MG63 (cell line): Measurements from ENCODE around the gene RBM4. TPM values are rescaled to one million over a fixed set of nuclear protein-coding genes. Genes with fewer than 3 reads are reported as not detected.

Experiments used
- DNase-seq: peaks from one replicate; pipeline ENCODE4 v3.0.0-alpha.2; 2020
- H3K27me3 ChIP-seq: fragments of 250-450 bp; sonication (Bioruptor Pico); 2 replicates; pipeline ENCODE4 v1.5.1; 2020; ENCODE audit warnings: mild to moderate bottlenecking, moderate library complexity
- H3K36me3 ChIP-seq: fragments of 250-450 bp; sonication (Bioruptor Pico); 2 replicates; pipeline ENCODE4 v1.5.1; 2020; ENCODE audit warnings: mild to moderate bottlenecking, moderate library complexity
- H3K4me3 ChIP-seq: fragments of 250-450 bp; sonication (Bioruptor Pico); 2 replicates; pipeline ENCODE4 v1.5.1; 2020; ENCODE audit warnings: mild to moderate bottlenecking, moderate library complexity
- H3K9me3 ChIP-seq: fragments of 250-450 bp; sonication (Bioruptor Pico); 2 replicates; pipeline ENCODE4 v1.5.1; 2020; ENCODE audit warnings: mild to moderate bottlenecking, moderate library complexity
- total RNA-seq: library from RNA; depleted of rRNA; stranded (reverse); fragments of >200 nt; shearing (Covaris generic); gene quantifications from 2 replicates; pipeline ENCODE4 v1.2.3, GENCODE V29; 2014; ENCODE audit warnings: low replicate concordance; rRNA removed

The RBM4 gene
- total RNA-seq, 1 experiment from 2014 or later = 213 TPM

GRCh38 chr11:66689661-66690590, 51.4 kb downstream of the RBM4 start:
- H3K27me3 ChIP-seq = no peaks in the 10 kb centered on the region
- H3K9me3 ChIP-seq = no peaks in the 10 kb centered on the region
- no peak overlapping the region for H3K4me3 ChIP-seq
- no peaks in the 10 kb centered on the region; the same call in 1 of the 2 replicates for H3K36me3 ChIP-seq
- no peak for DNase-seq

GRCh38 chr11:66691311-66691980, 52.9 kb downstream of the RBM4 start:
- H3K36me3 ChIP-seq = no peaks in the 10 kb centered on the region; the same call in 1 of the 2 replicates
- H3K9me3 ChIP-seq = no peaks in the 10 kb centered on the region
- no peak for DNase-seq
- H3K27me3 ChIP-seq = no peaks in the 10 kb centered on the region
- no peak overlapping the region for H3K4me3 ChIP-seq

DNA sequence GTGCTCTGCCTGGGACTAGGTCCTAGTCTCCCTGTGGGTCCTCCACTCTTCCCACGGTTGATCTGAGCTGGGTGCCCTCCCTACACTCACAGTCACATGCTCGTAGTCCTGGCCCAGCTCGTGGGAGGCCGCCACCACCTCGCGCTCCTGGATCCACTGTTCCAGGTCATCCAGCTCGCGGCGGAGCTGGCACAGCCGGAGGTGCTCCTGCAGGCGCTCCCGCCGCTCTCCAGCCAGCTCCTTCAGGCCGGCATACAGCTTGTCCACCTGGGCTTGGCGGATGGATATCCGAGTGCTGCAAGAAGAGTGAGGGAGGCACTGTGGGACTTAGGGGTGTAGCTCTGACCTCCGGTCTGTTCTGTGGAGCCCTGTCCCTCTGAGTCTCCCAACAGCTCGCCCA, 53.9 kb downstream of the RBM4 start:
- Histone ChIP-seq H3K9me3 (no peaks in the 10 kb centered on the region), H3K4me3 (no peak overlapping the region), H3K27me3 (no peaks in the 10 kb centered on the region), H3K36me3 (no peaks in the 10 kb centered on the region; the same call in 1 of the 2 replicates)
- DNase-seq = no peak

GRCh38 chr11:66692871-66693331, 54.4 kb downstream of the RBM4 start:
- no peak overlapping the region for H3K4me3 ChIP-seq
- H3K9me3 ChIP-seq = no peaks in the 10 kb centered on the region
- no peaks in the 10 kb centered on the region for H3K27me3 ChIP-seq
- DNase-seq = no peak
- no peaks in the 10 kb centered on the region; the same call in 1 of the 2 replicates for H3K36me3 ChIP-seq

GRCh38 chr11:66693356-66694055, 55.0 kb downstream of the RBM4 start:
- Histone ChIP-seq H3K27me3 (no peaks in the 10 kb centered on the region), H3K9me3 (no peaks in the 10 kb centered on the region), H3K36me3 (peaks cover 5% of the 10 kb centered on the region), H3K4me3 (no peak overlapping the region)
- no peak for DNase-seq

GRCh38 chr11:66694056-66694410, 55.5 kb downstream of the RBM4 start:
- no peak overlapping the region for H3K4me3 ChIP-seq
- no peak for DNase-seq
- H3K9me3 ChIP-seq = no peaks in the 10 kb centered on the region
- peaks cover 6% of the 10 kb centered on the region for H3K36me3 ChIP-seq
- H3K27me3 ChIP-seq = no peaks in the 10 kb centered on the region

DNA sequence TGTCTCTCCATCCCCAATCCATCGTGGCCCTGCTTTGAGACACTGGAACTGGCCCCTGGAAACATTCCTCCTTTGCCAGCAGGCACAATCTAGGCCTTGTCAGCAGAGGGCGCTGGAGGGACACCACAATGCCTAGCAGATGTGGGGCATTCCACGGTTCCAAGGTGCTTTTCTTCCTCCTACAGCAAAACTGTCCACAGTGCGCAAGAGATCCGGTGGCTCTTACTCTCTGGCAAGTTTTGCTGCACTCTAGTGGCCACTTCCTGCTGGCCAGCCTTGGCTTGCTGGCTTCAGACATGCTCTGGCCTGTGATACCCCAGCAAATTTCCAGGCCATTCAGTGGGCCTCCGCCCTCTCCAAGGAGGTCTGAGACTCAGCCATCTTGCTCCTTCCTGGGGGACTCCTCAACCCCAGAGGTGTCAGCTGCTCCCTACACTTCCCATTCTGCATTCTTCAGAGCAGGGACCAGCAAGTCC, 56.3 kb downstream of the RBM4 start:
- peaks cover 6% of the 10 kb centered on the region for H3K36me3 ChIP-seq
- DNase-seq = peak; percentile 89
- no peaks in the 10 kb centered on the region for H3K27me3 ChIP-seq
- no peak overlapping the region for H3K4me3 ChIP-seq
- no peaks in the 10 kb centered on the region for H3K9me3 ChIP-seq

Other genes starting within 250 kb of the RBM4 start
- gene NPAS4, start 217.7 kb upstream of the RBM4 start, total RNA-seq = not detected in 2 replicates
- gene MRPL11, start 199.9 kb upstream of the RBM4 start, total RNA-seq = 92.7 and 167 TPM in 2 replicates
- 7.3 and 7.7 TPM in 2 replicates for gene PELI3, start 171.8 kb upstream of the RBM4 start, total RNA-seq
- gene DPP3, start 158.3 kb upstream of the RBM4 start, total RNA-seq = 57.0 and 124 TPM in 2 replicates
- 7.7 and 14.7 TPM in 2 replicates for gene BBS1, start 128.1 kb upstream of the RBM4 start, total RNA-seq
- gene ZDHHC24, start 92.7 kb upstream of the RBM4 start, total RNA-seq = 21.8 and 22.9 TPM in 2 replicates
- not detected in 2 replicates for gene ACTN3, start 91.8 kb upstream of the RBM4 start, total RNA-seq
- gene CTSF, start 70.1 kb upstream of the RBM4 start, total RNA-seq = 13.0 and 17.7 TPM in 2 replicates
- gene CCDC87, start 45.6 kb upstream of the RBM4 start, total RNA-seq = not detected in 2 replicates
- gene CCS, start 45.5 kb upstream of the RBM4 start, total RNA-seq = 29.3 and 37.6 TPM in 2 replicates
- gene RBM14, start 22.1 kb upstream of the RBM4 start, total RNA-seq = 19.9 and 27.4 TPM in 2 replicates
- gene RBM4B, start 39.2 kb downstream of the RBM4 start, total RNA-seq = 15.7 and 26.6 TPM in 2 replicates
- 20.0 and 25.8 TPM in 2 replicates for gene SPTBN2, start 90.5 kb downstream of the RBM4 start, total RNA-seq
- 16.4 and 17.2 TPM in 2 replicates for gene RCE1, start 204.7 kb downstream of the RBM4 start, total RNA-seq
- gene LRFN4, start 218.4 kb downstream of the RBM4 start, total RNA-seq = 22.4 and 42.8 TPM in 2 replicates